SHP77 (cell line): ENCODE measurements around the gene PHACTR1.

Experiments used
- DNase-seq, 2 experiments: peaks; one replicate each; lab custom pipeline; 2025; lab: John Stamatoyannopoulos, UW

Gene PHACTR1

GRCh38 chr6:13262302-13263230, 546.0 kb downstream of the PHACTR1 start:
- no peak for DNase-seq

- no peak for DNase-seq
Observed at GRCh38 chr6:13263669-13264068, 547.1 kb downstream of the PHACTR1 start.

- no peak for DNase-seq
Observed at GRCh38 chr6:13267142-13267651, 550.6 kb downstream of the PHACTR1 start.

- DNase-seq: no peak
Observed at GRCh38 chr6:13268913-13269518, 552.4 kb downstream of the PHACTR1 start.

- DNase-seq: no peak
Observed at GRCh38 chr6:13272131-13273046, 555.8 kb downstream of the PHACTR1 start.

GRCh38 chr6:13273202-13273930, 556.8 kb downstream of the PHACTR1 start:
- DNase-seq: no peak

- DNase-seq: no peak
Observed at GRCh38 chr6:13273931-13274706, 557.6 kb downstream of the PHACTR1 start.

GRCh38 chr6:13274707-13275434, 558.3 kb downstream of the PHACTR1 start:
- no peak for DNase-seq

- no peak for DNase-seq
Observed at GRCh38 chr6:13275435-13275989, 558.9 kb downstream of the PHACTR1 start.

GRCh38 chr6:13277231-13277630, 560.7 kb downstream of the PHACTR1 start:
- no peak for DNase-seq

GRCh38 chr6:13278164-13278563, 561.6 kb downstream of the PHACTR1 start:
- DNase-seq: no peak

GRCh38 chr6:13278991-13279390, 562.4 kb downstream of the PHACTR1 start:
- no peak for DNase-seq

GRCh38 chr6:13280254-13280653, 563.7 kb downstream of the PHACTR1 start:
- no peak for DNase-seq

GRCh38 chr6:13281686-13282085, 565.1 kb downstream of the PHACTR1 start:
- DNase-seq: no peak

- no peak for DNase-seq
Observed at GRCh38 chr6:13282393-13283069, 566.0 kb downstream of the PHACTR1 start.

- no peak for DNase-seq
Observed at GRCh38 chr6:13283331-13283730, 566.8 kb downstream of the PHACTR1 start.

- no peak for DNase-seq
Observed at GRCh38 chr6:13284646-13285045, 568.1 kb downstream of the PHACTR1 start.

- no peak for DNase-seq
Observed at GRCh38 chr6:13285705-13286104, 569.1 kb downstream of the PHACTR1 start.

GRCh38 chr6:13286181-13286580, 569.6 kb downstream of the PHACTR1 start:
- no peak for DNase-seq
